Thyroid gland (tissue), 4 donors: Measurements from ENCODE around the gene EIF5. TPM values are rescaled to one million over a fixed set of nuclear protein-coding genes. Genes with fewer than 3 reads are reported as not detected.

ENCODE experiments used
- DNase-seq, 2 donors: peaks; one replicate each; pipeline ENCODE4 v3.0.0-alpha.2; 2019
- H3K27ac ChIP-seq, 3 donors: fragments of 200-600 bp; sonication (generic); 1 replicate in 2 of 3; 2 replicates in 1 of 3; pipeline ENCODE4 v1.5.1; 2016 to 2019; ENCODE audit warnings: mild to moderate bottlenecking in 1 of 3, moderate library complexity in 1 of 3
- H3K27me3 ChIP-seq: fragments of 200-600 bp; sonication (generic); one replicate; pipeline ENCODE4 v1.5.1; 2019
- H3K36me3 ChIP-seq, 2 donors: fragments of 200-600 bp; sonication (generic); one replicate each; pipeline ENCODE4 v1.5.1; 2016 to 2019
- H3K4me1 ChIP-seq, 2 donors: fragments of 200-600 bp; sonication (generic); one replicate each; pipeline ENCODE4 v1.5.1; 2017 to 2019
- H3K4me3 ChIP-seq, 3 donors: fragments of 200-600 bp; sonication (generic); replicated peaks in 1 of 3; 1 replicate in 2 of 3; 2 replicates in 1 of 3; pipeline ENCODE4 v1.5.1; 2016; ENCODE audit warnings: mild to moderate bottlenecking in 1 of 3
- H3K9me3 ChIP-seq: fragments of 200-600 bp; sonication (generic); one replicate; pipeline ENCODE4 v1.5.1; 2017
- POLR2A ChIP-seq, 2 donors: fragments of 450-650 bp; IDR thresholded peaks; one replicate each; pipeline ENCODE4 v1.6.1; 2017; ENCODE audit warnings: antibody characterized with exemption in 2 of 2, mild to moderate bottlenecking in 2 of 2, moderate library complexity in 1 of 2
- WGBS, 2 donors: methylation state at CpG; one replicate each; pipeline ENCODE4 v1.1.5; 2017; 5-methylcytosine and 5-hydroxymethylcytosine counted together
- intact Hi-C: fragments of 100-400 bp; cut with DNase I; formaldehyde crosslinking; loops from one replicate; pipeline ENCODE4 v1.15.1; 2023
- total RNA-seq, 4 donors: library from RNA; depleted of rRNA; stranded (reverse); fragments of >200 nt; gene quantifications; one replicate each; pipeline ENCODE4 v1.2.3, GENCODE V29; 2016
- TF ChIP-seq, protein P1 (sequence below), 6 experiments: fragments of 200-600 bp in 3 of 6; fragments of 450-650 bp in 3 of 6; sonication (generic) in 3 of 6; IDR thresholded peaks; one replicate each; pipeline ENCODE4 v1.5.1; 2016 to 2019; ENCODE audit warnings: antibody characterized with exemption in 6 of 6, mild to moderate bottlenecking in 2 of 6, inconsistent platforms in 1 of 6, moderate library complexity in 1 of 6

EIF5 gene
- total RNA-seq, 4 donors from 2014 or later: 257 to 428 (median 329) TPM

DNA sequence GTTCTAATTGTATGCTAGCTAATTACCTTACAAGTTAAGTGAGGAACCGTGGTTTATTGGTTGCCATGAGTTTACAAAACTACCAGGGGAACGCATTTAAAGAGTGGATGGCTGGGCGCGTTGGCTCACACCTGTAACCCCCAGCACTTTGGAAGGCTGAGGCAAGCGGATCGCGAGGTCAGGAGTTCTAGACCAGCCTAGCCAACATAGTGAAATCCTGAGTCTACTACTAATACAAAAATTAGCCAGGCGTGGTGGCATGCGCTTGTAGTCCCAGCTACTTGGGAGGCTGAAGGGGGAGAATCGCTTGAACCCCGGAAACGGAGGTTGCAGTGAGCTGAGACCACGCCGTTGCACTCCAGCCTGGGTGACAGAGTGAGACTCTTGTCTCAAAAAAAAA, 2.2 kb downstream of the EIF5 start:
- Histone ChIP-seq H3K4me3 (no peak overlapping the region), H3K27me3 (no peaks in the 10 kb centered on the region), H3K27ac (no peak overlapping the region), H3K36me3 (peaks cover 56% of the 10 kb centered on the region in 2 donors), H3K9me3 (no peaks in the 10 kb centered on the region), H3K4me1 (peaks cover 17 to 26% of the 10 kb centered on the region in 2 donors)
- TF ChIP-seq, protein P1, sequence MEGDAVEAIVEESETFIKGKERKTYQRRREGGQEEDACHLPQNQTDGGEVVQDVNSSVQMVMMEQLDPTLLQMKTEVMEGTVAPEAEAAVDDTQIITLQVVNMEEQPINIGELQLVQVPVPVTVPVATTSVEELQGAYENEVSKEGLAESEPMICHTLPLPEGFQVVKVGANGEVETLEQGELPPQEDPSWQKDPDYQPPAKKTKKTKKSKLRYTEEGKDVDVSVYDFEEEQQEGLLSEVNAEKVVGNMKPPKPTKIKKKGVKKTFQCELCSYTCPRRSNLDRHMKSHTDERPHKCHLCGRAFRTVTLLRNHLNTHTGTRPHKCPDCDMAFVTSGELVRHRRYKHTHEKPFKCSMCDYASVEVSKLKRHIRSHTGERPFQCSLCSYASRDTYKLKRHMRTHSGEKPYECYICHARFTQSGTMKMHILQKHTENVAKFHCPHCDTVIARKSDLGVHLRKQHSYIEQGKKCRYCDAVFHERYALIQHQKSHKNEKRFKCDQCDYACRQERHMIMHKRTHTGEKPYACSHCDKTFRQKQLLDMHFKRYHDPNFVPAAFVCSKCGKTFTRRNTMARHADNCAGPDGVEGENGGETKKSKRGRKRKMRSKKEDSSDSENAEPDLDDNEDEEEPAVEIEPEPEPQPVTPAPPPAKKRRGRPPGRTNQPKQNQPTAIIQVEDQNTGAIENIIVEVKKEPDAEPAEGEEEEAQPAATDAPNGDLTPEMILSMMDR (IDR thresholded peaks at IDR 0.05): no peak
- no peak for TF ChIP-seq POLR2A (IDR thresholded peaks at IDR 0.05)
- intact Hi-C loops: loop anchor here (5.0 kb wide), 1 partner anchor 46 kb away; no protein-coding TSS in a partner anchor
- DNase-seq: no peak
- 94 to 97% methylated on average over 14 of the region's 14 CpGs for WGBS, 2 donors

DNA sequence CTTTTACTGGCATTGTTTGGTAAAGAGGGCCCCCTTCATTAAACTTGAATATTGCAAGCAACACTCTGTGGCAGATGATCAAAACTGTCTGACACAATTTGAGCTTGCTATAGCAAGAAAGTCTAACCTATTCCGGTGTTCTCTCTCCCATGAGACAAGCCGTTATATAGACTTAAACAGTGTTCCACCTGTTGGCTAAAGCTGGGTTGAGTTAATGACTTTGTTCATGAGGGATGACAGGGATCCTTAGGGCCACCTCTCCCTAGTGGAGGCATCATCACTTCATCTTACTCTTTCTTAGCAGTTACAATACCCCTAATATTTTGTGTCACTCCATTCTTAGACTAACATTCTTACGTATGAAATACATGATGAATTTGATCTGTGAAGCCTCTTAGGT, 3.8 kb downstream of the EIF5 start:
- DNase-seq: no peak
- Histone ChIP-seq H3K4me3 (no peak overlapping the region), H3K27ac (no peak overlapping the region), H3K9me3 (no peaks in the 10 kb centered on the region), H3K4me1 (peaks cover 12 to 18% of the 10 kb centered on the region in 2 donors), H3K27me3 (no peaks in the 10 kb centered on the region), H3K36me3 (peaks cover 72% of the 10 kb centered on the region in 2 donors)
- TF ChIP-seq, protein P1 (IDR thresholded peaks at IDR 0.05): no peak
- no peak for TF ChIP-seq POLR2A (IDR thresholded peaks at IDR 0.05)
- WGBS, 2 donors: 88 to 91% methylated on average over 3 of the region's 3 CpGs
- intact Hi-C loops: loop anchor here (5.0 kb wide), 1 partner anchor 45 kb away; no protein-coding TSS in a partner anchor

DNA sequence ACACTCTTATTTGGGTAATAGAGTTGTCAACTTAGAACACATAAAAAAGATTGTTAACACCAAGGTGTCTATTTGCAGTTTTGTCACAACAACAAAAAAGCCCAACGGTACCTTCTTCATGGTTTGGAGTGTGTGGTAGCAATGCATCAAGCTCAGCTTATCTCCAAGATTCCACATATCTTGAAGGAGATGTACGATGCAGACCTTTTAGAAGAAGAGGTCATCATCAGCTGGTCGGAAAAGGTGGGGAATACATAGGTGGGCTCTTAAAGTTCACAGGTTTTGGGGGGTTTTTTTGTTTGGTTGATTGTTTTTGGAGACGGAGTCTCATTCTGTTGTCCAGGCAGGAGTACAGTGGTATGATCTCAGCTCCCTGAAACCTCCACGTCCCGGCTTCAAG, 5.5 kb downstream of the EIF5 start:
- WGBS, 2 donors: 84 to 94% methylated on average over 6 of the region's 6 CpGs

DNA sequence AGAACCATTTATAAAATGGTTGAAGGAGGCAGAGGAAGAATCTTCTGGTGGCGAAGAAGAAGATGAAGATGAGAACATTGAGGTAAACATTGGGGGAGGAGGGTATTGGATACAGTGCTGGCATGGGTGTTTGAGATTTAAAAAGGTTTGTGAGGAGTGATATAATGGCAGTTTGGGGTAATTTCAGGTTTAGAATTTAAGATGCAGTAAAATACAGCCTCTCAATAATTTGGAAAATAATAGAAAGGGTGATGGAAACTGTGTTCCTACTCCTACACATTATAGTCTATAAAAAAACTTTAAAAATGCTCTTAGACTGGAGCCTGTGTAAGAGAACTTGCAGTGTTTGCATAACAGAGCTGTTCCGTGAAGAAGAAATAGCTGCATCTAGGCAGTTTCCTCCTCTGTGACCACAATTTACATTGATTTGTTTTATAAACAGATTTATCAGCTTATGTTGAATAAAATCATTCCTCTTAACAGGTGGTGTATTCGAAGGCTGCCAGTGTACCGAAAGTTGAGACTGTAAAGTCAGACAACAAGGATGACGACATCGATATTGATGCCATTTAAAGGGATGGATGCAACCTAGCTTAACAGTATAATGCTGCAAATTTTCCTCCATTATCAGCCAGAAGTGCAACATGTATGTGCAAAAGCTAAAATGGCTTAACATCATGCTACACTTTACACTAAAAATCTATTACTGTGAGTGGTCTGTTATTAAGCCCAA, 6.6 kb downstream of the EIF5 start:
- no peak overlapping the region for H3K4me3 ChIP-seq
- H3K4me1 ChIP-seq: peaks cover 8 to 11% of the 10 kb centered on the region in 2 donors
- DNase-seq: no peak
- no peaks in the 10 kb centered on the region for H3K27me3 ChIP-seq
- 94% methylated on average over 6 of the region's 6 CpGs for WGBS, 2 donors
- peaks cover 92 to 94% of the 10 kb centered on the region in 2 donors for H3K36me3 ChIP-seq
- TF ChIP-seq POLR2A (IDR thresholded peaks at IDR 0.05): no peak
- TF ChIP-seq, protein P1 (IDR thresholded peaks at IDR 0.05): no peak
- intact Hi-C loops: no loop called here
- H3K27ac ChIP-seq: no peak overlapping the region
- H3K9me3 ChIP-seq: no peaks in the 10 kb centered on the region

More for the DNA sequence above, 5.5 kb downstream of the EIF5 start:
- no peaks in the 10 kb centered on the region for H3K27me3 ChIP-seq
- no peaks in the 10 kb centered on the region for H3K9me3 ChIP-seq
- peaks cover 89 to 90% of the 10 kb centered on the region in 2 donors for H3K36me3 ChIP-seq
- H3K27ac ChIP-seq: no peak overlapping the region
- intact Hi-C loops: loop anchor here (5.0 kb wide), 1 partner anchor 43 kb away; no protein-coding TSS in a partner anchor
- H3K4me3 ChIP-seq: no peak overlapping the region
- DNase-seq: no peak
- peaks cover 12 to 15% of the 10 kb centered on the region in 2 donors for H3K4me1 ChIP-seq
- no peak for TF ChIP-seq POLR2A (IDR thresholded peaks at IDR 0.05)
- TF ChIP-seq, protein P1 (IDR thresholded peaks at IDR 0.05): no peak
